ENCODE results near the gene SPRR2A. TPM values are rescaled to one million over a fixed set of nuclear protein-coding genes. Genes with fewer than 3 reads are reported as not detected.
"Not testable (repeated sequence)": the region's sequence is repeated elsewhere in the genome, so short reads cannot be mapped to it uniquely, and the experiment has no call there.

Gene SPRR2A
- total and polyA plus RNA-seq, 4 donors, result 0.95 to 6.0 TPM; not detected in 2

GRCh38 chr1:153070243-153070642 lies 12.9 kb upstream of the SPRR2A start:
- ATAC-seq (ENCODE audit: low FRiP score) (no peak), DNase-seq (no peak)
- no peak overlapping the region for H3K27ac ChIP-seq (ENCODE audit: low read depth in 1 of 2, low read length in 2 of 2)
- 53 to 75% methylated on average over 2 of the region's 2 CpGs for WGBS, 2 donors
- no peaks in the 10 kb centered on the region for H3K4me1 ChIP-seq (ENCODE audit: control insufficient read depth in 1 of 2, insufficient read depth in 2 of 2, low read length in 2 of 2)
- intact Hi-C loops (cut with DNase I), result no loop called here
- H3K9me3 ChIP-seq (ENCODE audit: control insufficient read depth, low read length), result no peaks in the 10 kb centered on the region
- no peaks in the 10 kb centered on the region for H3K36me3 ChIP-seq (ENCODE audit: control insufficient read depth in 1 of 2, insufficient read depth in 2 of 2, low read length in 1 of 2)
- H3K27me3 ChIP-seq (ENCODE audit: control insufficient read depth in 1 of 2, insufficient read depth in 2 of 2, low read length in 1 of 2), result no peaks in the 10 kb centered on the region
- no peak overlapping the region for H3K4me3 ChIP-seq (ENCODE audit: low read length in 2 of 2)

- peaks cover 1% of the 10 kb centered on the region for H3K9me3 ChIP-seq (ENCODE audit: control insufficient read depth, low read length)
These were observed 1.8 kb upstream of the SPRR2A start for GRCh38 chr1:153058826-153059784.

GRCh38 chr1:153058154-153058553 lies 842 bp upstream of the SPRR2A start:
- ATAC-seq (ENCODE audit: low FRiP score), result no peak
- H3K4me3 ChIP-seq (ENCODE audit: low read length in 2 of 2), result no peak overlapping the region
- H3K4me1 ChIP-seq (ENCODE audit: control insufficient read depth in 1 of 2, insufficient read depth in 2 of 2, low read length in 2 of 2), result no peaks in the 10 kb centered on the region
- no peaks in the 10 kb centered on the region for H3K27me3 ChIP-seq (ENCODE audit: control insufficient read depth in 1 of 2, insufficient read depth in 2 of 2, low read length in 1 of 2)
- 48 to 51% methylated on average over 2 of the region's 2 CpGs for WGBS, 2 donors
- no peak overlapping the region for H3K27ac ChIP-seq (ENCODE audit: low read depth in 1 of 2, low read length in 2 of 2)
- intact Hi-C loops (cut with DNase I), result no loop called here
- peaks cover 1% of the 10 kb centered on the region for H3K9me3 ChIP-seq (ENCODE audit: control insufficient read depth, low read length)
- no peak for DNase-seq
- no peaks in the 10 kb centered on the region for H3K36me3 ChIP-seq (ENCODE audit: control insufficient read depth in 1 of 2, insufficient read depth in 2 of 2, low read length in 1 of 2)

More at GRCh38 chr1:153058826-153059784, 1.8 kb upstream of the SPRR2A start:
- H3K4me3 ChIP-seq (ENCODE audit: low read length in 2 of 2), result no peak overlapping the region
- DNase-seq (no peak), ATAC-seq (ENCODE audit: low FRiP score) (no peak)
- H3K4me1 ChIP-seq (ENCODE audit: control insufficient read depth in 1 of 2, insufficient read depth in 2 of 2, low read length in 2 of 2), result no peaks in the 10 kb centered on the region
- no peak overlapping the region for H3K27ac ChIP-seq (ENCODE audit: low read depth in 1 of 2, low read length in 2 of 2)
- WGBS, 2 donors, result 50 to 56% methylated on average over 6 of the region's 6 CpGs
- no peaks in the 10 kb centered on the region for H3K36me3 ChIP-seq (ENCODE audit: control insufficient read depth in 1 of 2, insufficient read depth in 2 of 2, low read length in 1 of 2)
- intact Hi-C loops (cut with DNase I), result no loop called here
- no peaks in the 10 kb centered on the region for H3K27me3 ChIP-seq (ENCODE audit: control insufficient read depth in 1 of 2, insufficient read depth in 2 of 2, low read length in 1 of 2)

GRCh38 chr1:153056111-153056510 lies 1.2 kb downstream of the SPRR2A start:
- ATAC-seq (ENCODE audit: low FRiP score); H3K36me3 ChIP-seq (ENCODE audit: control insufficient read depth in 1 of 2, insufficient read depth in 2 of 2, low read length in 1 of 2); H3K27ac ChIP-seq (ENCODE audit: low read depth in 1 of 2, low read length in 2 of 2); H3K4me3 ChIP-seq (ENCODE audit: low read length in 2 of 2); DNase-seq; H3K27me3 ChIP-seq (ENCODE audit: control insufficient read depth in 1 of 2, insufficient read depth in 2 of 2, low read length in 1 of 2); H3K9me3 ChIP-seq (ENCODE audit: control insufficient read depth, low read length); intact Hi-C loops (cut with DNase I); H3K4me1 ChIP-seq (ENCODE audit: control insufficient read depth in 1 of 2, insufficient read depth in 2 of 2, low read length in 2 of 2): not testable (repeated sequence)
- 54 to 64% methylated on average over 3 of the region's 3 CpGs for WGBS, 2 donors

GRCh38 chr1:153049211-153049610 lies 8.1 kb downstream of the SPRR2A start:
- Histone ChIP-seq H3K4me1 (ENCODE audit: control insufficient read depth in 1 of 2, insufficient read depth in 2 of 2, low read length in 2 of 2) (no peaks in the 10 kb centered on the region), H3K9me3 (ENCODE audit: control insufficient read depth, low read length) (no peaks in the 10 kb centered on the region), H3K36me3 (ENCODE audit: control insufficient read depth in 1 of 2, insufficient read depth in 2 of 2, low read length in 1 of 2) (no peaks in the 10 kb centered on the region), H3K27ac (ENCODE audit: low read depth in 1 of 2, low read length in 2 of 2) (no peak overlapping the region), H3K27me3 (ENCODE audit: control insufficient read depth in 1 of 2, insufficient read depth in 2 of 2, low read length in 1 of 2) (no peaks in the 10 kb centered on the region), H3K4me3 (ENCODE audit: low read length in 2 of 2) (no peak overlapping the region)
- no peak for DNase-seq
- no peak for ATAC-seq (ENCODE audit: low FRiP score)
- intact Hi-C loops (cut with DNase I), result no loop called here
- WGBS, 2 donors, result 79 to 82% methylated on average over 2 of the region's 2 CpGs

- no peak for DNase-seq
These were observed 16.2 kb downstream of the SPRR2A start, which contains the start of gene SPRR2D for GRCh38 chr1:153040950-153041631. Gene SPRR2D (minus strand): TSS chr1:153041120. CDS start chr1:153040346, 774 bp downstream.

GRCh38 chr1:153035211-153035610 lies 22.1 kb downstream of the SPRR2A start:
- Histone ChIP-seq H3K27me3 (ENCODE audit: control insufficient read depth in 1 of 2, insufficient read depth in 2 of 2, low read length in 1 of 2) (no peaks in the 10 kb centered on the region), H3K36me3 (ENCODE audit: control insufficient read depth in 1 of 2, insufficient read depth in 2 of 2, low read length in 1 of 2) (no peaks in the 10 kb centered on the region), H3K4me1 (ENCODE audit: control insufficient read depth in 1 of 2, insufficient read depth in 2 of 2, low read length in 2 of 2) (no peaks in the 10 kb centered on the region), H3K9me3 (ENCODE audit: control insufficient read depth, low read length) (no peaks in the 10 kb centered on the region), H3K4me3 (ENCODE audit: low read length in 2 of 2) (no peak overlapping the region), H3K27ac (ENCODE audit: low read depth in 1 of 2, low read length in 2 of 2) (no peak overlapping the region)
- DNase-seq, result no peak
- no peak for ATAC-seq (ENCODE audit: low FRiP score)
- 77% methylated on average over 1 of the region's 1 CpG for WGBS, 2 donors
- intact Hi-C loops (cut with DNase I), result no loop called here

More at GRCh38 chr1:153040950-153041631, 16.2 kb downstream of the SPRR2A start, which contains the start of gene SPRR2D:
- Histone ChIP-seq H3K4me3 (ENCODE audit: low read length in 2 of 2) (no peak within 1 kb of the TSS), H3K4me1 (ENCODE audit: control insufficient read depth in 1 of 2, insufficient read depth in 2 of 2, low read length in 2 of 2) (no peaks in the 10 kb centered on the region), H3K9me3 (ENCODE audit: control insufficient read depth, low read length) (peaks cover 2% of the 10 kb centered on the region), H3K36me3 (ENCODE audit: control insufficient read depth in 1 of 2, insufficient read depth in 2 of 2, low read length in 1 of 2) (no peaks in the 10 kb centered on the region), H3K27ac (ENCODE audit: low read depth in 1 of 2, low read length in 2 of 2) (peak within 1 kb of the TSS in 1 of 2 donors; percentile 28), H3K27me3 (ENCODE audit: control insufficient read depth in 1 of 2, insufficient read depth in 2 of 2, low read length in 1 of 2) (no peaks in the 10 kb centered on the region)
- ATAC-seq (ENCODE audit: low FRiP score), result no peak
- intact Hi-C loops (cut with DNase I), result no loop called here
- 61 to 66% methylated on average over 4 of the region's 4 CpGs for WGBS, 2 donors

- intact Hi-C loops (cut with DNase I), result no loop called here
- Histone ChIP-seq H3K4me3 (ENCODE audit: low read length in 2 of 2) (no peak overlapping the region), H3K4me1 (ENCODE audit: control insufficient read depth in 1 of 2, insufficient read depth in 2 of 2, low read length in 2 of 2) (no peaks in the 10 kb centered on the region), H3K36me3 (ENCODE audit: control insufficient read depth in 1 of 2, insufficient read depth in 2 of 2, low read length in 1 of 2) (no peaks in the 10 kb centered on the region), H3K9me3 (ENCODE audit: control insufficient read depth, low read length) (no peaks in the 10 kb centered on the region), H3K27ac (ENCODE audit: low read depth in 1 of 2, low read length in 2 of 2) (no peak overlapping the region), H3K27me3 (ENCODE audit: control insufficient read depth in 1 of 2, insufficient read depth in 2 of 2, low read length in 1 of 2) (no peaks in the 10 kb centered on the region)
- WGBS, 2 donors, result 28 to 43% methylated on average over 3 of the region's 3 CpGs
- no peak for ATAC-seq (ENCODE audit: low FRiP score)
- DNase-seq, result no peak
These were observed 24.5 kb downstream of the SPRR2A start for GRCh38 chr1:153032677-153033308.

All from aorta (tissue), 5 donors.